Skeletal muscle tissue (tissue), 4 donors: ENCODE data around the gene NFAT5. TPM values are rescaled to one million over a fixed set of nuclear protein-coding genes. Genes with fewer than 3 reads are reported as not detected.
A peak's percentile ranks its signal among the peaks of the same experiment; 100 is the strongest.
"Not testable (repeated sequence)": the region's sequence is repeated elsewhere in the genome, so short reads cannot be mapped to it uniquely, and the experiment has no call there.

ENCODE experiments used
- H3K27ac ChIP-seq: one replicate; pipeline ENCODE4 v1.7.0; 2013; ENCODE audit warnings: mild to moderate bottlenecking, low read depth, low read length, inconsistent platforms
- H3K27me3 ChIP-seq, 3 donors: one replicate each; pipeline ENCODE4 v1.7.0; 2013; ENCODE audit warnings: low read length in 3 of 3; ENCODE audit not compliant: control insufficient read depth in 3 of 3, insufficient read depth in 3 of 3
- H3K36me3 ChIP-seq, 3 donors: one replicate each; pipeline ENCODE4 v1.7.0; 2013; ENCODE audit warnings: low read length in 3 of 3; ENCODE audit not compliant: control insufficient read depth in 3 of 3, insufficient read depth in 3 of 3
- H3K4me1 ChIP-seq, 3 donors: one replicate each; pipeline ENCODE4 v1.7.0; 2013; ENCODE audit warnings: low read length in 3 of 3, mild to moderate bottlenecking in 3 of 3; ENCODE audit not compliant: control insufficient read depth in 3 of 3, insufficient read depth in 3 of 3
- H3K4me3 ChIP-seq, 3 donors: one replicate each; pipeline ENCODE4 v1.7.0; 2013; ENCODE audit warnings: low read length in 3 of 3
- H3K9ac ChIP-seq, 3 donors: one replicate each; pipeline ENCODE4 v1.7.0; 2013; ENCODE audit warnings: low read length in 3 of 3, mild to moderate bottlenecking in 3 of 3, moderate library complexity in 2 of 3, low read depth in 1 of 3
- H3K9me3 ChIP-seq, 3 donors: one replicate each; pipeline ENCODE4 v1.7.0; 2013; ENCODE audit warnings: low read length in 3 of 3; ENCODE audit not compliant: control insufficient read depth in 3 of 3
- total RNA-seq: library from RNA; depleted of rRNA; stranded (reverse); fragments of >200 nt; gene quantifications from one replicate; pipeline ENCODE4 v1.2.3, GENCODE V29; 2014
- donor health status: Osteomylitis.

Gene NFAT5
- total RNA-seq, 1 donor from 2014 or later = 21.4 TPM

DNA sequence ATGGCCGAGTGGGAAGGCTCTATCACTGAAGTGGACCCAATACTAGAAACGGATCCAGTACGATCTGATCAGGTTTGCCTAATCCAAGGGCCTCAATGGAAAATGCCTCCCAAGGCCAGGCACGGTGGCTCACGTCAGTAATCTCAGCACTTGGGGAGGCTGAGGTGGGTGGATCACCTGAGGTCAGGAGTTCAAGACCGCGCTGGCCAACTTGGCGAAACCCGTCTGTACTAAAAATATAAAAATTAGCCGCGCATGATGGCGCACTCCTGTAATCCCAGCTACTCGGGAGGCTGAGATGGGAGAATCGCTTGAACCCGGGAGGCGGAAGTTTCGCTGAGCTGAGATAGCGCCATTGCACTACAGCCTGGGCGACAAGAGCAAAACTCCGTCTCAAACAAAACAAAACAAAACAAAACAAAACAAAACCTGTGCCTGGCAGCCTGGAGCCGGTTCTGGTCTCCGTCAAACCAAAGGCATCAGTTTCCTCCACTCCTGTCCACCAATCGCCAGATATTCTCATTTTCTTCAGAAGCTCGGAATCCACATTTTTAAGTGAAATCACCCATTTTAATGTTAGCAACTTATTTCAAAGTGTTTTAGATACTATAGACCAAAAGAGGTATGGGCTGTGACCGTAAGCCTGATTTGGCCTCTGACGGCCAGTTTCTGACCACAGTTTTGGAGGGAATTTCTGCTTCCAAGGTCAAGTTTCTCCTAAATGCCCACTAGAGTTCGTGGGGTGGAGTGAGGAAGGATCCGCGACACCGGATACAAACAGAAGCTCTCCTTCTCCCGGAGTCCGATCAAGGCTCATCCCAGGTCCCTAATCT, 159.9 kb downstream of the NFAT5 start:
- H3K36me3 ChIP-seq = no peaks in the 10 kb centered on the region
- H3K4me3 ChIP-seq = peak overlapping the region; percentile 78 to 90 (median 83)
- H3K9ac ChIP-seq = peak overlapping the region; percentile 61 to 78 (median 77)
- no peaks in the 10 kb centered on the region for H3K27me3 ChIP-seq
- H3K9me3 ChIP-seq = no peaks in the 10 kb centered on the region
- H3K27ac ChIP-seq = peak overlapping the region; percentile 66
- H3K4me1 ChIP-seq = peaks cover 17 to 25% (median 18%) of the 10 kb centered on the region in 3 donors

DNA sequence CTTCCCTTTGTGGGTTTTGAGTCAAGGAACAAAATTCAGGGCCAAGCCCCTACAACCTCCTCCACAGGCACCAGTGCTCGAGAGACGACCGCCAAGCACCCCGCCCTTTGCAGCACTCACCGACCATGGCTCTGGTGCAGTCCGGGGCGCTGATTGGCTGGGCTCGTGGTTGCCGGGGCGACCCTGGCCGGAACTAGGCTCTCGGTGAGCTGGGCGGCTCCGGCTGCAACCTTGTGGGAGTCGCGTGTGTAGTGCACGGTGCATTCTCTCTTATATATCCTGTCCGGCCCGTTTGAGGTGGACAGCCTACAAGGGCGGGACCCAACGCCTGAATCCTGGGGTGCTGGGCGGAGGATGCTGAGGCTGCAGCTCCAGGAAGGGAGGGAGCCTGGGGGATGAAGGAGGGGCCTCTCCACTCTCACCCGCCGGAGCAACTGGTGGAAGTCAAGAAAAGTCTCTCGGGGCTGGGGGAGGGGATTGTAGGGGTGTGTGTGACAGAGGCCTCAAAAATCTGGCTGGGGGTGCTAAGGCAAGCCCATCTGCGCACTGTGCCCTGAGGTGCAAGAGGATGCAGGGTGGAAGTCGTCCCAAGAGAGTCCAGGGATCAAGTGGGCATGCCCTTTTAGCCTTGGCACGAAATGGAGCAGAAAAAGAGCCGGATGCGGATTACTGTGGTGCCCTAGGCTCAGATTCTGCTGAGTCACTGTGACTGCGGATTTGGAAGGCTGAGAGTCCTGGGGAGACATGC, 160.7 kb downstream of the NFAT5 start, which contains the start of gene NQO1:
TSS of gene NQO1 (minus strand) at position 248 of the 748 bp plus-strand sequence. CDS start at position 127, 121 bp downstream.
- Histone ChIP-seq H3K4me3 (peak within 1 kb of the TSS; percentile 78 to 90 (median 83)), H3K9me3 (no peaks in the 10 kb centered on the region), H3K36me3 (no peaks in the 10 kb centered on the region), H3K4me1 (peaks cover 17 to 25% (median 18%) of the 10 kb centered on the region in 3 donors), H3K27ac (peak within 1 kb of the TSS; percentile 66), H3K9ac (peak within 1 kb of the TSS; percentile 64 to 81 (median 78)), H3K27me3 (no peaks in the 10 kb centered on the region)

DNA sequence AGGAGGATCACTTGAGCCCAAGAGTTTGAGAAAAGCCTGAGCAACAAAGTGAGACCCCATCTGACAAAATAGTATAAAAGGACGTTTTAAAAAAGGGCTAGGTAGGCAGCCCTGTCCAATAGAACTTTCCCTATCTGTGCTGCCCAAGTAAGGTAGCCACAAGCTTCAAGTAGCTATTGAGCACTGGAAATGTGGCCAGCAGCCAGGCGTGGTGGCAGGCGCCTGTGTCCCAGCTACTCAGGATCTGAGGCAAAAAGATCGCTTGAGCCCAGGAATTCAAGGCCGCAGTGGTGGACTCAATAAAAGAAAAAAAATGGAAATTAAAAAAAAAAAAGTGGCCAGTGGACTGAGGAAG, 162.1 kb downstream of the NFAT5 start:
- Histone ChIP-seq H3K36me3 (no peaks in the 10 kb centered on the region), H3K27me3 (no peaks in the 10 kb centered on the region), H3K4me3 (no peak overlapping the region), H3K27ac (peak overlapping the region; percentile 66), H3K9ac (no peak overlapping the region), H3K9me3 (no peaks in the 10 kb centered on the region), H3K4me1 (peaks cover 17 to 25% (median 18%) of the 10 kb centered on the region in 3 donors)

DNA sequence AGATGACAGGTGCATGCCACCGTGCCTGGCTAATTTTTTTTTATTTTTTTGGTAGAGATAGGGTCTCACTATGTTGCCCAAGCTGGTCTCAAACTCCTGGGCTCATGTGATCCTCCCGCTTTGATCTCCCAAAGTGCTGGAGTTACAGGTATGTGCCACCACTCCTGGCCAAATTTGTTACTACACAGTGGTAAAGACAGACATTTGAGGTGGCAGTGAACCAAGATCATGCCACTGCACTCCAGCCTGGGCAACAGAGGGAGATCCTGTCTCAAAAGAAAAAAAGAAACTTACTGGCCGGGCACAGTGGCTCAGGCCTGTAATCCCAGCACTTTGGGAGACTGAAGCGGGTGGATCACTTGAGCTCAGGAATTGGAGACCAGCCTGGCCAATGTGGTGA, 163.3 kb downstream of the NFAT5 start:
- peaks cover 17 to 25% (median 18%) of the 10 kb centered on the region in 3 donors for H3K4me1 ChIP-seq
- H3K27ac ChIP-seq, H3K27me3 ChIP-seq, H3K36me3 ChIP-seq, H3K9me3 ChIP-seq, H3K4me3 ChIP-seq, H3K9ac ChIP-seq: not testable (repeated sequence)

DNA sequence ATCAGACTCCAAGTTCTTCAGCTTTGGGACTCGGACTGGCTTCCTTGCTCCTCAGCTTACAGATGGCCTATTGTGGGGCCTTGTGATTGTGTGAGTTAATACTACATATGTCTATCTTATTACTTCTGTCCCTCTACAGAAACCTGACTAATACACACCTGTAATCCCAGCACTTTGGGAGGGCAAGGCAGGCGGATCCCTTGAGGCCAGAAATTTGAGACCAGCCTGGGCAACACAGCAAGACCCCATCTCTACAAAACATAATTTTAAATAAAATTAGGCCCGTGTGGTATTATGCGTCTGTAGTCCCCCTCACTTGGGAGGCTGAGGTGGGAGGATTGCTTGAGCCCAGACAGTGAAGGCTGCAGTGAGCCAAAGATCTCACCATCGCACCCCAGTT, 165.5 kb downstream of the NFAT5 start:
- H3K4me1 ChIP-seq = peaks cover 7 to 10% (median 9%) of the 10 kb centered on the region in 3 donors
- H3K9ac ChIP-seq, H3K4me3 ChIP-seq, H3K27me3 ChIP-seq, H3K9me3 ChIP-seq, H3K36me3 ChIP-seq, H3K27ac ChIP-seq: not testable (repeated sequence)

DNA sequence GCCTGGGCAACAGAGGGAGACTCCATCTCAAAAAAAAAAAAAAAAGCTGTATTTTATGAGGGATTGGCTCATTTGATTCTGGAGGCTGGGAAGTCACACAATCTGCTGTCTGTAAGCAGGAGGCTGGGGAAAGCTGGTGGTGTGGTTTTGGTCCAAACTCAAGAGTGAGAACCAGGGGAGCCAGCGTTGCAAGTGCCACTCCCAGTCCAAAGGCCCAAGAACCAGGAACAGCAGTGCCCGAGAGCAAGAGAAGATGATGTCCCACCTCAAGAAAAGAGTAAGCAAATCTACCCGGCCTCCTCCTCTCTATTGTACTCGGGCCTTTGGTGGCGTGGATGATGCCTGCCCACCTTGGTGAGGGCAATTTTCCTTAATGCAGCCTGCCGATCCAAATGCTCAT, 166.3 kb downstream of the NFAT5 start:
- Histone ChIP-seq H3K9ac (no peak overlapping the region), H3K27me3 (no peaks in the 10 kb centered on the region), H3K27ac (no peak overlapping the region), H3K36me3 (no peaks in the 10 kb centered on the region), H3K9me3 (no peaks in the 10 kb centered on the region), H3K4me3 (no peak overlapping the region), H3K4me1 (peaks cover 1 to 4% (median 2%) of the 10 kb centered on the region in 3 donors)

DNA sequence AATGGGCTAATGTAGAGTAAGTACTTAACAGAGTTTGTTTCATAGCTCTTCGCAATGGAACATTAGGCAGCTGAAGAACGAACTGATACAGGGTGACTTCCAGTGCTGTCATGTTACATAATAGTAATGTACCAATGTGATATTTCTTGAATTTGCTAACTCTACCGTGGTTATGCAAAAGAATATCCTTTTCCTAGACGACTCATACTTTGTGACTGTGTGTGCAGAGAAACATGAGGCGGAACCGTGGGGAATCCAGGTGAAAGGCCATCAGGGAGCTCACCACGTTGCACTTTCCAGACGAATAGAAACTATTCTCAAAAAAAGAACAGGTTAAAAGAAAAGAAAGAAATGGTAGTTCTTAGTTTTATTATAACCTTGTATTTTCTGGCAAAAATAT, 175.8 kb downstream of the NFAT5 start:
- H3K9me3 ChIP-seq = no peaks in the 10 kb centered on the region
- H3K4me3 ChIP-seq = no peak overlapping the region
- peaks cover 0 to 5% (median 0%) of the 10 kb centered on the region in 3 donors for H3K4me1 ChIP-seq
- H3K9ac ChIP-seq = no peak overlapping the region
- H3K36me3 ChIP-seq = peaks cover 43 to 49% (median 48%) of the 10 kb centered on the region in 3 donors
- no peak overlapping the region for H3K27ac ChIP-seq
- H3K27me3 ChIP-seq = no peaks in the 10 kb centered on the region

DNA sequence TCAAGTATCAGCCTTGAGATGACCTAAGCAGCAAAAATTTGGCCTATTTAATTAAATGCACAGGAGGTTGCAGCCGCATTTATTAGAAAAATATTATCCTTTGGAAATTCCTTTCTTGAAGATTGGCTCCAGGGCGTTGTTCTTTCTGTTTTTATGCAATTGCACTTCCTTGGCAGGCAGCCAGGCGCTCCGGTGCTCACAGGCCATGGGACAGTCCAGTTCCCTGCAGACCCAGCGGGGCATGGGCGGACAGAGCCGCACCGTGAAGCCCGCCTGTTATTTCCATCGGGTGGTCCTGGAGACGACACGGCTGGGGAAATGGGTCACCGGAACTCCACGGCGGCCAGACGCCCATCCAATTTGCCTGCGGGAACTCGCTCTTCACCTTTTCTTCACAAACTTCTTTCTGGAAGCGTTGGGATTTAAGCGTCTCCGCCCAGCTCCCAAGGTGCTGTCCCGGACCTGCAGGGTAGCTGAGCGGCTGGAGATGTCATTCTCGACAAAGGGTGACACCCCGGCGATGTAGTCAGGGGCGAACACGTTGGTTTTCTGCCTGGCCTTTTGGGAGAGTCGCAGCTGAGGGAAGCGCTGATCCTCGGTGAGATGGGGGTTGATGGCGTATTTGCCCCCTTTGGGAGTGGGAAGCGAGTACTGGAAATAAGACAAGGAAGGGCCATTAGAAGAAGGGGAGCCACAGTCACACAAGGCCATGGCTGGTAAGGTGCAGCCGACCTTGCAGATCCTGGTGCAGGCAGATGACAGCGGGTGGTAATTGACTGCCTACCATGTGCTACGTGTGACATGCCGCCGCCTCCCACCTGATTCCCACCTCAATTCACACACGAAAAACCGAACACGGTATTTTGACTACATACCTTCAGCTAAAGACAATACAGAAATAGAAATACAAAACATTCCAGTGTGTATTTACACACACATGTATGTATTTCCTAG, 176.5 kb downstream of the NFAT5 start:
- Histone ChIP-seq H3K27ac (no peak overlapping the region), H3K36me3 (peaks cover 45 to 51% (median 48%) of the 10 kb centered on the region in 3 donors), H3K9ac (no peak overlapping the region), H3K9me3 (no peaks in the 10 kb centered on the region), H3K4me3 (no peak overlapping the region), H3K27me3 (no peaks in the 10 kb centered on the region), H3K4me1 (peaks cover 0 to 5% (median 0%) of the 10 kb centered on the region in 3 donors)

DNA sequence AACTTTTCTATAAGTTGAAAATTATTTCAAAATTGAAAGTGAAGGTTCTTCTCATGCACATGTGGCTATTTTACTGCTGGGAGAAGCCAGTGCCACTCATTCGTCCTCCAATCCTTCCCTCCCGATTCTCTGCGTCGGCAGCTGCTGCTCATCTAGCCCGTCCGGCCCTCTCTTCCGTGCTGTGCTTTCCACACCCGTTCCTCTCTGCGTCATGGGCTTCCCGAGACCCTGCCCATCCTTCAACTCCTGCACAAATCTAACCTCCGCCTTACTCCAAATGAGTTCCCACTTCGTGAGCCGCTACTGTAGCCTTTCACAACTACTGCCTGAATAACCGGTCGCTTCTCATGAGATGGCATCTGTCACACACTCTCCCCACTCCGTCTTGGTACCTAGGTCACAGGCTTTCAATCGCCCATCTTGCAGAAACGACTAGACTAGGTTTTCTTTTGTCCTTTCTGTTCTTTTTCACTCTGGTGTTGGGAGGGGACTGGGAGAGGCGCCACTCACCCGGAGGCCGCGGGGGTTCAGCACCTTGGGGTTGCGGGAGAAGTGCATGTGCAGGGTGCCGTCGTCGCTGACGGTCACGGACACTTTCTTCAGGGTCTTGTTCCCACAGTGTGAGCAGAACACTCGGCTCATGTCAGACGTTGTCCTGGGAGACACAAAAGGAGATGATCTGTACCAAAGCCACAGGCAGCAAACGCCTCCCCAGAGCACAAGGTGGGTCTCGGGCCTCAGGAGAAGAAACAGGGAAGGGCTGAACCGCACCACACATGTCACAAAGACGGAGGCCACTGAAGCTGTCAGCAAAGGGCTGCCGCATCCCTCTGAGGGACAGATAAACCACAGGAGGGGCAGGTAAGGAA, 178.8 kb downstream of the NFAT5 start:
- Histone ChIP-seq H3K27me3 (no peaks in the 10 kb centered on the region), H3K9me3 (no peaks in the 10 kb centered on the region), H3K27ac (no peak overlapping the region), H3K9ac (no peak overlapping the region), H3K36me3 (peaks cover 61 to 73% (median 66%) of the 10 kb centered on the region in 3 donors), H3K4me1 (peaks cover 0 to 3% (median 0%) of the 10 kb centered on the region in 3 donors), H3K4me3 (no peak overlapping the region)
